GM12874 (cell line): Measurements from ENCODE around the gene TMEM184B.

Source experiments
- CTCF ChIP-seq: IDR thresholded peaks from 2 replicates; pipeline ENCODE4 v1.5.1; 2011; ENCODE audit warnings: low read depth, mild to moderate bottlenecking, control low read depth, low read length, moderate library complexity; ENCODE audit not compliant: insufficient read depth

TMEM184B gene

GRCh38 chr22:38233427-38233826, 39.4 kb downstream of the TMEM184B start:
- no peak for TF ChIP-seq CTCF

- TF ChIP-seq CTCF, result no peak
These were observed 40.6 kb downstream of the TMEM184B start for GRCh38 chr22:38232196-38232595.

- TF ChIP-seq CTCF, result no peak
These were observed 41.9 kb downstream of the TMEM184B start for GRCh38 chr22:38230916-38231315.

GRCh38 chr22:38230108-38230825, 42.5 kb downstream of the TMEM184B start:
- peak; percentile 28; the same call in 1 of the 2 replicates for TF ChIP-seq CTCF

GRCh38 chr22:38228873-38229740, 43.7 kb downstream of the TMEM184B start:
- no peak for TF ChIP-seq CTCF

- no peak for TF ChIP-seq CTCF
These were observed 44.4 kb downstream of the TMEM184B start for GRCh38 chr22:38228326-38228872.
